Fibroblast of peridontal ligament (primary cell): ENCODE data around the gene MBP.
"Not testable (repeated sequence)": the region's sequence is repeated elsewhere in the genome, so short reads cannot be mapped to it uniquely, and the experiment has no call there.

Experiments
- DNase-seq: peaks from one replicate; pipeline ENCODE4 v3.0.0-alpha.2; 2010; ENCODE audit errors: extremely low read depth

The MBP gene

GRCh38 chr18:76972846-76973519, 159.6 kb downstream of the MBP start:
- no peak for DNase-seq

- DNase-seq = no peak
Observed at GRCh38 chr18:76972241-76972640, 160.3 kb downstream of the MBP start.

GRCh38 chr18:76970770-76971559, 161.6 kb downstream of the MBP start:
- DNase-seq = no peak

GRCh38 chr18:76967721-76968472, 164.7 kb downstream of the MBP start:
- DNase-seq = no peak

DNA sequence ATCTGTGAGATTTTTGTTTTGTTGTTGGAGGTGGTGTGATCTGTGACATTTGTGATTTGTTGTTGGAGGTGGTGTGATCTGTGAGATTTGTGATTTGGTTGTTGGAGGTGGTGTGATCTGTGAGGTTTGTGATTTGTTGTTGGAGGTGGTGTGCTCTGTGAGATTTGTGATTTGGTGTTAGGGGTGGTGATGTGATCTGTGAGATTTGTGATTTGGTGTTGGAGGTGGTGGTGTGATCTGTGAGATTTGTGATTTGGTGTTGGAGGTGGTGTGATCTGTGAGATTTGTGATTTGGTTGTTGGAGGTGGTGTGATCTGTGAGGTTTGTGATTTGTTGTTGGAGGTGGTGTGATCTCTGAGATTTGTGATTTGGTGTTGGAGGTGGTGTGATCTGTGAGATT, 165.3 kb downstream of the MBP start:
- not testable (repeated sequence) for DNase-seq

GRCh38 chr18:76965555-76966151, 166.9 kb downstream of the MBP start:
- DNase-seq = not testable (repeated sequence)

GRCh38 chr18:76963936-76964335, 168.6 kb downstream of the MBP start:
- DNase-seq = no peak

DNA sequence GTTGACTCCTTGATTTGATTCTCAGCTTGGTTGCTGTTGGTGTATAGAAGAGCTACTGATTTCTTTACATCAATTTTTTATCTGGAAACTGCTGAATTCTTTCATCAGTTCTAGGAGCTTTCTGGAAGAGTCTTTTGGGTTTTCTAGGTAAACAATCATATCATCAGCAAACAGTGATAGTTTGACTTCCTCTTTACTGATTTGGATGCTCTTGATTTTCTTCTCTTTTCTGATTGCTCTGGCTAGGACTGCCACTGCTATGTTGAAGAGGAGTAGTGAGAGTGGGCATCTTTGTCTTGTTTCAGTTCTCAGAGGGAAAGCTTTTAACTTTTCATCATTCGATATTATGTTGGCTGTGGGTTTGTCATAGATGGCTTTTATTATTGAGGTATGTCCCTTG, 169.7 kb downstream of the MBP start:
- DNase-seq = no peak

- no peak for DNase-seq
Observed at GRCh38 chr18:76960528-76961035, 172.0 kb downstream of the MBP start.

DNA sequence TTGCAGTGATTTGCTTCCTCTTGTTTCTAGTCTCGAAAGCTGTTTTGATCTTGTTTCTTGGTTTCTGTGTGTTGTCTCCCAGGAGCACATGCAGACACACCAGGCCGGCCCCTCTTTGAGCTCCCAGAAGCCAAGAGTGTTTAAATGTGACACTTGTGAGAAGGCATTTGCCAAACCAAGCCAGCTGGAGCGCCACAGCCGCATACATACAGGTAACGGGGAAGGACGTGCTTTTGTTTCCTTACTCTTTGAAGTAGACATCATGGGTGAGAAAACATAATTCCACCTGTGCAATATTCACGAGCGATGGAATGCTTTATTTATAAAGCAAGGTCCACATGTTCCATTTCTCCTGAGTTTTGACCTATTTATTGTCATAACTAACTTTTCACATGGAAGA, 173.0 kb downstream of the MBP start:
- no peak for DNase-seq

GRCh38 chr18:76958692-76959341, 173.8 kb downstream of the MBP start:
- DNase-seq = no peak

GRCh38 chr18:76957384-76958355, 174.9 kb downstream of the MBP start:
- no peak for DNase-seq

DNA sequence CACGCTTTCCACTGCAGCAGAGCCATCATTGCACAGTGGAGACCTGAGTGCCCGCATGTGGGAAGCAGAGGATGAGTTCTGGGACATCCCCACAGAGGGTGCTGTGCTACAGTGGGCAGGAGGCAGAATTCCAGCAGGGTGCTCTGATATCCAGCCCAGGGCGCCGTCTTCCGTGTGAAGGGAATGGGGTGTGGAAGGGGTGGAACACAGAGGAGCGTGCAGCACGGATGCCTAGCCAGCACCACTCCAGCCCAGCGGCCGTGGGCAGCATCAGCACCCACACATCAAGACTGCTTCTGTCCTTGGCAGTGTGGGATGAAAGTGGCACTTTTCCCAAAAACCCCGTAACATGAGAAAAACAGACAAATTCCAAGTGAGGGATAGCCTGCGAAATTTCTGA, 175.9 kb downstream of the MBP start:
- no peak for DNase-seq

DNA sequence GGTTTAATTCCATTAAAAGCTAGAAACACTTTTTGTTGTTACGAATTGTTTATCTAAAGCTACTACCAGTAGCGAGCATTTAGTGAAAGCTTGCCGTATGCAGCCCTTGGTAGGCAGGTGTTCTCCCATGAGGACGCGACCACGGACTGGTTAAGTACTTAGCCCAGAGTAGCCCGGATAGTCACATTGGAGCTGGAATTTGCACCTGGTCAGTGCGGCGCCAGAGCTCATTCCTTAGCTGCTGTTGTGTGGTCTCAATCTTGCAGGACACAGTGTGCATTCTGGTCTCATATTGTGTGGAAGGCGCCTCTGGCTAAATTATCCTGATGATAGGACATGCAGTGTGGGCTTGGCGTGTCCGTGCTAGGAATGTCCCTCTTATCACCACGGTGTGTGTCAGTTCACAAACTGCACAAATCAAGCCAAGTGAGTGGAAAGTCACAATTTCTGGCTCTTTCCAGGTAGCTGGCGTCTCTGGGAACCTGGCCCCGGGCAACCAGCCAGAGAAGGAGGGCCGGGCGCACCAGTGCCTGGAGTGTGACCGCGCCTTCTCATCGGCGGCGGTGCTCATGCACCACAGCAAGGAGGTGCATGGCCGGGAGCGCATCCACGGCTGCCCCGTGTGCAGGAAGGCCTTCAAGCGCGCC, 176.9 kb downstream of the MBP start:
- DNase-seq = no peak

GRCh38 chr18:76953583-76954233, 178.9 kb downstream of the MBP start:
- DNase-seq = no peak

GRCh38 chr18:76953156-76953555, 179.4 kb downstream of the MBP start:
- no peak for DNase-seq

DNA sequence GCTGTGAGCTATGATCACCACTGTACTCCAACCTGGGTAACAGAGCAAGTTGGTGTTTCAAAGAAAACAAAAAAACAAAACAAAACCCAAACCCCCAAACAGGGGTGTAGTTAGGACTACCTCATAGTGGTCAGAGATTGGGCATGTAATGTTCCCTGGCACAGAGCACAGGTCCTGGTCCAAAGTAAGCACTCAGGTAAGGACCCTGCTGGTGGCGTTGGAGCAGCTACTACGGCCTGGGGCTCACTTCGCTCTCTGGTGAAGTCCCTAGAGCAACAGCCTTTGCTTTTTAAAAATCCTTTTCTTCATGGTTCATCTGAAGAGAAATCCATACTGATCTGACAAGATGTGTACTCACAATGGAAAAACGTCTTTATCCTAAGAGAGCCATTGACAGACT, 179.8 kb downstream of the MBP start:
- DNase-seq = no peak

DNA sequence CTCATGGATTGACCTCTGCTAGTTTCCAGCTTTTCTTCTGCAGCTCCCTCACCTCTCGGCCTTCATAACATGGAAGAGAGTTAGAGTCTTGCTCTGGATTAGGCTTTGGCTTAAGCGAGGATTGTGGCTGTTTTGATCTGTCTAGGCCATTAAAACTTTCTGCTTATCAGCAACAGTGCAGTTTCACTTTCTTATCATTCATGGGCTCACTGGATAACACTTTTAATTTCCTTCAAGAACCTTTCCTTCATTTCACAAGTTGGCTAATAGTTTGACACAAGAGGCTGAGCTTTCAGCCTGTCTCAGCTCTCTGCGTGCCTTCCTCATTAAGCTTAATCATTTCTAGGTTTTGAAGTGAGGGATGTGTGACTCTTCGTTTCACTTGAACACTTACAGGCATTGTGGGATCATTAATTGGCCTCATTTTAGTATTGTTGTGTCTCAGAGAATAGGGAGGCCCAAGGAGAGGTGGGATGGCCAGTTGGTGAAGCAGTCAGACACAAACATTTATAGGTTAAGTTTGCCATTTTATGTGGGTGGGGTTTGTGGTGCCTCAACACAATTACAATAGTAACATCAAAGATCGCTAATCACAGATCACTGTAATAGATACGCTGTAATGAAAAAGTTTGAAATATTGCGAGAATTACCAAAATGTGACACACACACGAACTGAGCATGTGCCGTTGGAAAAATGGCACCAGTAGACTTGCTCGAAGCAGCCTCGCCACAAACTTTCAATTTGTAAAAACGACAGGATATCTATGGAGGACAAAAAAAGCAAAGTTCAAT, 180.9 kb downstream of the MBP start:
- DNase-seq = no peak

- no peak for DNase-seq
Observed at GRCh38 chr18:76948345-76948744, 184.2 kb downstream of the MBP start.
